HepG2 (cell line): ENCODE data around the gene LARP7. TPM values are rescaled to one million over a fixed set of nuclear protein-coding genes. Genes with fewer than 3 reads are reported as not detected.

Source experiments
- ADNP ChIP-seq: sonication (generic); formaldehyde crosslinking; IDR thresholded peaks from 2 replicates; pipeline ENCODE4 v1.4.0; 2020; ENCODE audit warnings: missing genetic modification reagents
- NONO ChIP-seq, 2 experiments: fragments of 450-650 bp in 1 of 2; sonication (generic) in 1 of 2; formaldehyde crosslinking in 1 of 2; IDR thresholded peaks in 1 of 2; conservative IDR thresholded peaks in 1 of 2; 2 replicates each; pipeline versions ENCODE4 v1.6.1 to v1.8.0; 2017 to 2022; ENCODE audit warnings: mild to moderate bottlenecking in 1 of 2, missing genetic modification reagents in 1 of 2, moderate library complexity in 1 of 2
- REPIN1 ChIP-seq: sonication (generic); formaldehyde crosslinking; IDR thresholded peaks from 2 replicates; pipeline ENCODE4 v1.8.0; 2022; ENCODE audit warnings: missing genetic modification reagents, low read depth, mild to moderate bottlenecking, borderline replicate concordance
- ZFP36L1 ChIP-seq: sonication (generic); formaldehyde crosslinking; IDR thresholded peaks from 2 replicates; pipeline ENCODE4 v1.8.0; 2022; ENCODE audit warnings: mild to moderate bottlenecking, missing genetic modification reagents, moderate library complexity
- ZNF607 ChIP-seq: sonication (generic); formaldehyde crosslinking; IDR thresholded peaks from 2 replicates; pipeline ENCODE4 v1.5.1; 2020; ENCODE audit warnings: missing genetic modification reagents, mild to moderate bottlenecking, borderline replicate concordance
- polyA plus RNA-seq, 8 experiments: library from polyadenylated mRNA; depleted of rRNA in 3 of 8; stranded (reverse) in 7 of 8; unstranded in 1 of 8; fragments of >200 nt; fragmentation: Illumina TruSeq in 4 of 8; extraction: Trizol in 4 of 8; gene quantifications; 2 replicates each; pipeline versions ENCODE4 v1.2.1 to v1.2.3, GENCODE V29; 2011 to 2016; ENCODE audit warnings: low read depth in 4 of 8, missing spikeins in 1 of 8, mixed read lengths in 1 of 8; ENCODE audit not compliant: insufficient read depth in 1 of 8
- total RNA-seq, 5 experiments: library from RNA; depleted of rRNA; stranded (reverse); fragments of >200 nt; fragmentation: Illumina TruSeq; extraction: Trizol; gene quantifications; 2 replicates each; pipeline ENCODE4 v1.2.3, GENCODE V29; 2016; ENCODE audit warnings: low read depth in 1 of 5
- TF ChIP-seq, protein P1 (sequence below): sonication (generic); formaldehyde crosslinking; IDR thresholded peaks from 2 replicates; pipeline ENCODE4 v1.4.0; 2020; ENCODE audit warnings: missing genetic modification reagents
- TF ChIP-seq, protein P2 (sequence below): sonication (generic); formaldehyde crosslinking; IDR thresholded peaks from 2 replicates; pipeline ENCODE4 v1.5.1; 2020; ENCODE audit warnings: missing genetic modification reagents, mild to moderate bottlenecking, borderline replicate concordance
- TF ChIP-seq, protein P3 (sequence below): sonication (generic); formaldehyde crosslinking; IDR thresholded peaks from 2 replicates; pipeline ENCODE4 v1.5.0; 2020; ENCODE audit warnings: missing genetic modification reagents
- TF ChIP-seq, protein P4 (sequence below): fragments of 450-650 bp; IDR thresholded peaks from 2 replicates; pipeline ENCODE4 v1.6.1; 2017; ENCODE audit warnings: mild to moderate bottlenecking
- TF ChIP-seq, protein P5 (sequence below): sonication (generic); formaldehyde crosslinking; IDR thresholded peaks from 2 replicates; pipeline ENCODE4 v1.4.0; 2020; ENCODE audit warnings: mild to moderate bottlenecking, missing genetic modification reagents
- TF ChIP-seq, protein P6 (sequence below): sonication (generic); formaldehyde crosslinking; IDR thresholded peaks from 2 replicates; pipeline ENCODE4 v1.4.0; 2020; ENCODE audit warnings: missing genetic modification reagents

Gene LARP7
- total and polyA plus RNA-seq, 2 of the 13 experiments (the other 11 are each of a cell fraction or from before 2014, with no cell fraction given), result 9.7 to 37.1 TPM

DNA sequence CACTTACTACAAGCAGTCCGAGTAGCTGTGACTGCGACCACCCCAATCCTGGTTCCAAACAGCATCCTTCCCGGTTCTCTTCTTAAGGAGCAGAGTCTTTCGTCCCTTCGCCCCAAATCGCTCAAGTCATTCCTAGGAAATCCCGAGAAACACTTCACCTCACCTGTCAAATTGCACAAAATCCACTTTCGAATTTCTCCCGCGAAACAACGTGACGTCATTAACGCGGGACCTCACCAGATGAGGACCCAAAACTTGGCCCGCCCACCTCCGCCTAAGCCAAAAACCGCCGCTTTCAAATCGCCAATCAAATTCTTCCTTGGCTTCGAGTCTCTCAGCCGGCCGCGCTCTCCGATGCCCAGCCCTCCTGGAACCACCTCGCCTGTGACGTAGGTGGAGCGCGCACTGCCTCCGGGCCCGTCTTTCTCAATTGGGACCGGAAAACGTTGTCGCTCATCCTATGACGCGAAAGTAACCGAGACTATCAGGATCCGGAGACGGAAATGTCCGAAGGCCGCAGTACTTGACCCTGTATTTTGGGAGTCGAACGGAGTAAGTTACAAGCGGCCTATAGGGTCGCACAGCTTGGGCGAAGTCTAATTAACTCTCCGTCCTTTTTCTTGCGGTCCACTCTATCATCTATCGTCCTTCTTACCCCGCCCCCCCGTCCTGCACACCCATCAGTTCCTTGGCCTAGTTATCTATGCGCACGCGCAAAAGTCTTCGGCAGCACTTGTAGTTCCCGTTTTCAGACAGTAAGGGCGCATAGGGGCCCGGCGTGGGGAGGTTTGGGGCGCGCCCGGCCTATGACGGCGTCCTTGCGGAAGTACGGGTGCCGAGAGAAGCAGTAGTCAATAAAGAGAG, at the start of gene LARP7, which contains the start of gene ZGRF1 (continued):
- TF ChIP-seq ZFP36L1 (CRISPR knock-in tag) (peak; percentile 36; the same call in 1 of the 2 replicates), ZNF607 (CRISPR knock-in tag) (no peak), REPIN1 (peak; percentile 73; the same call in 1 of the 2 replicates), NONO (IDR thresholded peaks at IDR 0.05) (no peak), NONO (CRISPR knock-in tag; conservative IDR thresholded peaks at IDR 0.05) (peak; percentile 63; the same call in 1 of the 2 replicates), ADNP (CRISPR knock-in tag) (no peak)
- TF ChIP-seq, protein P1, sequence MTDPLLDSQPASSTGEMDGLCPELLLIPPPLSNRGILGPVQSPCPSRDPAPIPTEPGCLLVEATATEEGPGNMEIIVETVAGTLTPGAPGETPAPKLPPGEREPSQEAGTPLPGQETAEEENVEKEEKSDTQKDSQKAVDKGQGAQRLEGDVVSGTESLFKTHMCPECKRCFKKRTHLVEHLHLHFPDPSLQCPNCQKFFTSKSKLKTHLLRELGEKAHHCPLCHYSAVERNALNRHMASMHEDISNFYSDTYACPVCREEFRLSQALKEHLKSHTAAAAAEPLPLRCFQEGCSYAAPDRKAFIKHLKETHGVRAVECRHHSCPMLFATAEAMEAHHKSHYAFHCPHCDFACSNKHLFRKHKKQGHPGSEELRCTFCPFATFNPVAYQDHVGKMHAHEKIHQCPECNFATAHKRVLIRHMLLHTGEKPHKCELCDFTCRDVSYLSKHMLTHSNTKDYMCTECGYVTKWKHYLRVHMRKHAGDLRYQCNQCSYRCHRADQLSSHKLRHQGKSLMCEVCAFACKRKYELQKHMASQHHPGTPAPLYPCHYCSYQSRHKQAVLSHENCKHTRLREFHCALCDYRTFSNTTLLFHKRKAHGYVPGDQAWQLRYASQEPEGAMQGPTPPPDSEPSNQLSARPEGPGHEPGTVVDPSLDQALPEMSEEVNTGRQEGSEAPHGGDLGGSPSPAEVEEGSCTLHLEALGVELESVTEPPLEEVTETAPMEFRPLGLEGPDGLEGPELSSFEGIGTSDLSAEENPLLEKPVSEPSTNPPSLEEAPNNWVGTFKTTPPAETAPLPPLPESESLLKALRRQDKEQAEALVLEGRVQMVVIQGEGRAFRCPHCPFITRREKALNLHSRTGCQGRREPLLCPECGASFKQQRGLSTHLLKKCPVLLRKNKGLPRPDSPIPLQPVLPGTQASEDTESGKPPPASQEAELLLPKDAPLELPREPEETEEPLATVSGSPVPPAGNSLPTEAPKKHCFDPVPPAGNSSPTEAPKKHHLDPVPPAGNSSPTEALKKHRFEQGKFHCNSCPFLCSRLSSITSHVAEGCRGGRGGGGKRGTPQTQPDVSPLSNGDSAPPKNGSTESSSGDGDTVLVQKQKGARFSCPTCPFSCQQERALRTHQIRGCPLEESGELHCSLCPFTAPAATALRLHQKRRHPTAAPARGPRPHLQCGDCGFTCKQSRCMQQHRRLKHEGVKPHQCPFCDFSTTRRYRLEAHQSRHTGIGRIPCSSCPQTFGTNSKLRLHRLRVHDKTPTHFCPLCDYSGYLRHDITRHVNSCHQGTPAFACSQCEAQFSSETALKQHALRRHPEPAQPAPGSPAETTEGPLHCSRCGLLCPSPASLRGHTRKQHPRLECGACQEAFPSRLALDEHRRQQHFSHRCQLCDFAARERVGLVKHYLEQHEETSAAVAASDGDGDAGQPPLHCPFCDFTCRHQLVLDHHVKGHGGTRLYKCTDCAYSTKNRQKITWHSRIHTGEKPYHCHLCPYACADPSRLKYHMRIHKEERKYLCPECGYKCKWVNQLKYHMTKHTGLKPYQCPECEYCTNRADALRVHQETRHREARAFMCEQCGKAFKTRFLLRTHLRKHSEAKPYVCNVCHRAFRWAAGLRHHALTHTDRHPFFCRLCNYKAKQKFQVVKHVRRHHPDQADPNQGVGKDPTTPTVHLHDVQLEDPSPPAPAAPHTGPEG (CRISPR knock-in tag), result 0 out of 2 replicates have a peak, but pooled peaks have one; percentile 48
- TF ChIP-seq, protein P2, sequence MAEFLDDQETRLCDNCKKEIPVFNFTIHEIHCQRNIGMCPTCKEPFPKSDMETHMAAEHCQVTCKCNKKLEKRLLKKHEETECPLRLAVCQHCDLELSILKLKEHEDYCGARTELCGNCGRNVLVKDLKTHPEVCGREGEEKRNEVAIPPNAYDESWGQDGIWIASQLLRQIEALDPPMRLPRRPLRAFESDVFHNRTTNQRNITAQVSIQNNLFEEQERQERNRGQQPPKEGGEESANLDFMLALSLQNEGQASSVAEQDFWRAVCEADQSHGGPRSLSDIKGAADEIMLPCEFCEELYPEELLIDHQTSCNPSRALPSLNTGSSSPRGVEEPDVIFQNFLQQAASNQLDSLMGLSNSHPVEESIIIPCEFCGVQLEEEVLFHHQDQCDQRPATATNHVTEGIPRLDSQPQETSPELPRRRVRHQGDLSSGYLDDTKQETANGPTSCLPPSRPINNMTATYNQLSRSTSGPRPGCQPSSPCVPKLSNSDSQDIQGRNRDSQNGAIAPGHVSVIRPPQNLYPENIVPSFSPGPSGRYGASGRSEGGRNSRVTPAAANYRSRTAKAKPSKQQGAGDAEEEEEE, result no peak
- TF ChIP-seq, protein P3, sequence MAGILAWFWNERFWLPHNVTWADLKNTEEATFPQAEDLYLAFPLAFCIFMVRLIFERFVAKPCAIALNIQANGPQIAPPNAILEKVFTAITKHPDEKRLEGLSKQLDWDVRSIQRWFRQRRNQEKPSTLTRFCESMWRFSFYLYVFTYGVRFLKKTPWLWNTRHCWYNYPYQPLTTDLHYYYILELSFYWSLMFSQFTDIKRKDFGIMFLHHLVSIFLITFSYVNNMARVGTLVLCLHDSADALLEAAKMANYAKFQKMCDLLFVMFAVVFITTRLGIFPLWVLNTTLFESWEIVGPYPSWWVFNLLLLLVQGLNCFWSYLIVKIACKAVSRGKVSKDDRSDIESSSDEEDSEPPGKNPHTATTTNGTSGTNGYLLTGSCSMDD (CRISPR knock-in tag), result no peak
- TF ChIP-seq, protein P4, sequence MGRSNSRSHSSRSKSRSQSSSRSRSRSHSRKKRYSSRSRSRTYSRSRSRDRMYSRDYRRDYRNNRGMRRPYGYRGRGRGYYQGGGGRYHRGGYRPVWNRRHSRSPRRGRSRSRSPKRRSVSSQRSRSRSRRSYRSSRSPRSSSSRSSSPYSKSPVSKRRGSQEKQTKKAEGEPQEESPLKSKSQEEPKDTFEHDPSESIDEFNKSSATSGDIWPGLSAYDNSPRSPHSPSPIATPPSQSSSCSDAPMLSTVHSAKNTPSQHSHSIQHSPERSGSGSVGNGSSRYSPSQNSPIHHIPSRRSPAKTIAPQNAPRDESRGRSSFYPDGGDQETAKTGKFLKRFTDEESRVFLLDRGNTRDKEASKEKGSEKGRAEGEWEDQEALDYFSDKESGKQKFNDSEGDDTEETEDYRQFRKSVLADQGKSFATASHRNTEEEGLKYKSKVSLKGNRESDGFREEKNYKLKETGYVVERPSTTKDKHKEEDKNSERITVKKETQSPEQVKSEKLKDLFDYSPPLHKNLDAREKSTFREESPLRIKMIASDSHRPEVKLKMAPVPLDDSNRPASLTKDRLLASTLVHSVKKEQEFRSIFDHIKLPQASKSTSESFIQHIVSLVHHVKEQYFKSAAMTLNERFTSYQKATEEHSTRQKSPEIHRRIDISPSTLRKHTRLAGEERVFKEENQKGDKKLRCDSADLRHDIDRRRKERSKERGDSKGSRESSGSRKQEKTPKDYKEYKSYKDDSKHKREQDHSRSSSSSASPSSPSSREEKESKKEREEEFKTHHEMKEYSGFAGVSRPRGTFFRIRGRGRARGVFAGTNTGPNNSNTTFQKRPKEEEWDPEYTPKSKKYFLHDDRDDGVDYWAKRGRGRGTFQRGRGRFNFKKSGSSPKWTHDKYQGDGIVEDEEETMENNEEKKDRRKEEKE, result no peak
- TF ChIP-seq, protein P5, sequence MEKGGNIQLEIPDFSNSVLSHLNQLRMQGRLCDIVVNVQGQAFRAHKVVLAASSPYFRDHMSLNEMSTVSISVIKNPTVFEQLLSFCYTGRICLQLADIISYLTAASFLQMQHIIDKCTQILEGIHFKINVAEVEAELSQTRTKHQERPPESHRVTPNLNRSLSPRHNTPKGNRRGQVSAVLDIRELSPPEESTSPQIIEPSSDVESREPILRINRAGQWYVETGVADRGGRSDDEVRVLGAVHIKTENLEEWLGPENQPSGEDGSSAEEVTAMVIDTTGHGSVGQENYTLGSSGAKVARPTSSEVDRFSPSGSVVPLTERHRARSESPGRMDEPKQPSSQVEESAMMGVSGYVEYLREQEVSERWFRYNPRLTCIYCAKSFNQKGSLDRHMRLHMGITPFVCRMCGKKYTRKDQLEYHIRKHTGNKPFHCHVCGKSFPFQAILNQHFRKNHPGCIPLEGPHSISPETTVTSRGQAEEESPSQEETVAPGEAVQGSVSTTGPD, result no peak
- TF ChIP-seq, protein P6, sequence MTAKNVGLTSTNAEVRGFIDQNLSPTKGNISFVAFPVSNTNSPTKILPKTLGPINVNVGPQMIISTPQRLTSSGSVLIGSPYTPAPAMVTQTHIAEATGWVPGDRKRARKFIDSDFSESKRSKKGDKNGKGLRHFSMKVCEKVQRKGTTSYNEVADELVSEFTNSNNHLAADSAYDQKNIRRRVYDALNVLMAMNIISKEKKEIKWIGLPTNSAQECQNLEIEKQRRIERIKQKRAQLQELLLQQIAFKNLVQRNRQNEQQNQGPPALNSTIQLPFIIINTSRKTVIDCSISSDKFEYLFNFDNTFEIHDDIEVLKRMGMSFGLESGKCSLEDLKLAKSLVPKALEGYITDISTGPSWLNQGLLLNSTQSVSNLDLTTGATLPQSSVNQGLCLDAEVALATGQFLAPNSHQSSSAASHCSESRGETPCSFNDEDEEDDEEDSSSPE (CRISPR knock-in tag), result peak; percentile 99
